Measurements from ENCODE around the gene CACNG5.
"Not testable (repeated sequence)": the region's sequence is repeated elsewhere in the genome, so short reads cannot be mapped to it uniquely, and the experiment has no call there.

The CACNG5 gene

GRCh38 chr17:66892246-66892645 lies 57.3 kb downstream of the CACNG5 start:
- TF ChIP-seq POLR2A (IDR thresholded peaks at IDR 0.05; ENCODE audit: low read depth, low read length), result no peak
- no peak for FAIRE-seq
- DNase-seq (ENCODE audit: insufficient read length, low spot score), result no peak

GRCh38 chr17:66893382-66893781 lies 58.5 kb downstream of the CACNG5 start:
- FAIRE-seq, result no peak
- no peak for DNase-seq (ENCODE audit: insufficient read length, low spot score)
- TF ChIP-seq POLR2A (IDR thresholded peaks at IDR 0.05; ENCODE audit: low read depth, low read length), result no peak

- no peak for DNase-seq (ENCODE audit: insufficient read length, low spot score)
- no peak for TF ChIP-seq POLR2A (IDR thresholded peaks at IDR 0.05; ENCODE audit: low read depth, low read length)
- FAIRE-seq, result no peak
Observed at GRCh38 chr17:66893863-66894262, 58.9 kb downstream of the CACNG5 start.

- no peak for TF ChIP-seq POLR2A (IDR thresholded peaks at IDR 0.05; ENCODE audit: low read depth, low read length)
- FAIRE-seq (no peak), DNase-seq (ENCODE audit: insufficient read length, low spot score) (no peak)
Observed at GRCh38 chr17:66897141-66897540, 62.2 kb downstream of the CACNG5 start.

- FAIRE-seq (no peak), DNase-seq (ENCODE audit: insufficient read length, low spot score) (no peak)
- TF ChIP-seq POLR2A (IDR thresholded peaks at IDR 0.05; ENCODE audit: low read depth, low read length), result no peak
Observed at GRCh38 chr17:66898536-66898935, 63.6 kb downstream of the CACNG5 start.

GRCh38 chr17:66900126-66901010 lies 65.5 kb downstream of the CACNG5 start:
- no peak for TF ChIP-seq POLR2A (IDR thresholded peaks at IDR 0.05; ENCODE audit: low read depth, low read length)
- FAIRE-seq, result no peak
- DNase-seq (ENCODE audit: insufficient read length, low spot score), result no peak

- not testable (repeated sequence) for FAIRE-seq
Observed at GRCh38 chr17:66903296-66903695, 68.4 kb downstream of the CACNG5 start.

GRCh38 chr17:66903781-66904180 lies 68.9 kb downstream of the CACNG5 start:
- no peak for TF ChIP-seq POLR2A (IDR thresholded peaks at IDR 0.05; ENCODE audit: low read depth, low read length)
- no peak for FAIRE-seq
- no peak for DNase-seq (ENCODE audit: insufficient read length, low spot score)

More at GRCh38 chr17:66903296-66903695, 68.4 kb downstream of the CACNG5 start:
- DNase-seq (ENCODE audit: insufficient read length, low spot score), result not testable (repeated sequence)

- no peak for FAIRE-seq
- peak; percentile 32 for DNase-seq (ENCODE audit: insufficient read length, low spot score)
- no peak for TF ChIP-seq POLR2A (IDR thresholded peaks at IDR 0.05; ENCODE audit: low read depth, low read length)
Observed at GRCh38 chr17:66904760-66905624, 70.1 kb downstream of the CACNG5 start.

- FAIRE-seq, result no peak
- peak; percentile 72 for DNase-seq (ENCODE audit: insufficient read length, low spot score)
- no peak for TF ChIP-seq POLR2A (IDR thresholded peaks at IDR 0.05; ENCODE audit: low read depth, low read length)
Observed at GRCh38 chr17:66906321-66907278, 71.7 kb downstream of the CACNG5 start.

- DNase-seq (ENCODE audit: insufficient read length, low spot score) (no peak), FAIRE-seq (no peak)
- no peak for TF ChIP-seq POLR2A (IDR thresholded peaks at IDR 0.05; ENCODE audit: low read depth, low read length)
Observed at GRCh38 chr17:66909804-66910373, 75.0 kb downstream of the CACNG5 start.

- no peak for TF ChIP-seq POLR2A (IDR thresholded peaks at IDR 0.05; ENCODE audit: low read depth, low read length)
- DNase-seq (ENCODE audit: insufficient read length, low spot score), result no peak
- FAIRE-seq, result no peak
Observed at GRCh38 chr17:66910651-66911285, 75.9 kb downstream of the CACNG5 start.

GRCh38 chr17:66915204-66915611 lies 80.3 kb downstream of the CACNG5 start:
- FAIRE-seq, result peak; percentile 36
- peak; percentile 91 for DNase-seq (ENCODE audit: insufficient read length, low spot score)
- no peak for TF ChIP-seq POLR2A (IDR thresholded peaks at IDR 0.05; ENCODE audit: low read depth, low read length)
